ENCODE results near the gene OOSP4B. TPM values are rescaled to one million over a fixed set of nuclear protein-coding genes. Genes with fewer than 3 reads are reported as not detected.

OOSP4B gene
- total and polyA plus RNA-seq, 2 of the 4 experiments (the other 2 are of a cell fraction), result not detected

DNA sequence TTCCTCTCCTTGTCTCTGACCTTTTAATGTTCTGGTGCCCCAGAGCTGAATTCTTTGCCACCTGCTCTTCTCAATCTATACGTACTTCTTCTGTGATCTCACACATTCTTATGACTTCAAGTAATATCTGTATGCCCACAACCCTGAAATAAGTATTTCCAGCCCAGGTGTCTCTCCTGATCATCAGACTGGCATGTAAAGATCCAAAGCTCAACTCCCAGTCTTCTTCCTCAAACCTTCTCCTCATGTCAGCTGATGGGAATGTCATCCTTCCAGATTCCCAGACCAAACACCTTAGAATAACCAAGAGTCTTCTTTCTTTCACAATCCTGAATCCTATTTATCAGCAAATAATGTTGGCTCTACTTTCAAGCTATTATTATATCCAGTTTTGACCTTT, 48.8 kb downstream of the OOSP4B start:
- H3K18ac ChIP-seq (ENCODE audit: low read depth, low read length), result no peak overlapping the region
- H3K4ac ChIP-seq (ENCODE audit: low read depth, low read length), result no peak overlapping the region
- H3K14ac ChIP-seq (replicated peaks; ENCODE audit: low read depth, low read length), result no peak overlapping the region
- in situ Hi-C loops (cut with MboI; ENCODE audit: low sequenced_read_pairs) (no loop called here), intact Hi-C loops (cut with micrococcal nuclease) (no loop called here), dilution Hi-C loops (cut with HindIII; ENCODE audit: low sequenced_read_pairs, unreplicated experiment) (no loop called here)
- no peaks in the 10 kb centered on the region for H3K4me1 ChIP-seq (ENCODE audit: control insufficient read depth, insufficient read depth, low read length)
- H3K9me3 ChIP-seq (ENCODE audit: control insufficient read depth, insufficient read depth, low read length), result 0 out of 2 replicates have a peak, but pooled peaks cover 1% of the 10 kb centered on the region
- H3K4me3 ChIP-seq (ENCODE audit: insufficient read depth, low read depth, low read length), result no peak overlapping the region
- H3K9me1 ChIP-seq (ENCODE audit: insufficient read depth, low read length), result no peaks in the 10 kb centered on the region
- H3K56ac ChIP-seq (ENCODE audit: extremely low read depth, insufficient read depth, low read length), result no peak overlapping the region
- no peak overlapping the region for H4K8ac ChIP-seq (ENCODE audit: low read depth in 2 of 2, low read length in 2 of 2)
- no peak overlapping the region for H2AK5ac ChIP-seq (ENCODE audit: low read depth, low read length)
- H2BK20ac ChIP-seq (ENCODE audit: low read depth, low read length), result no peak overlapping the region
- no TSS peak for BruUV-seq (replicated peaks)
- H2AK9ac ChIP-seq (replicated peaks; ENCODE audit: low read depth, low read length, poor library complexity), result no peak overlapping the region
- TF ChIP-seq, protein P1, sequence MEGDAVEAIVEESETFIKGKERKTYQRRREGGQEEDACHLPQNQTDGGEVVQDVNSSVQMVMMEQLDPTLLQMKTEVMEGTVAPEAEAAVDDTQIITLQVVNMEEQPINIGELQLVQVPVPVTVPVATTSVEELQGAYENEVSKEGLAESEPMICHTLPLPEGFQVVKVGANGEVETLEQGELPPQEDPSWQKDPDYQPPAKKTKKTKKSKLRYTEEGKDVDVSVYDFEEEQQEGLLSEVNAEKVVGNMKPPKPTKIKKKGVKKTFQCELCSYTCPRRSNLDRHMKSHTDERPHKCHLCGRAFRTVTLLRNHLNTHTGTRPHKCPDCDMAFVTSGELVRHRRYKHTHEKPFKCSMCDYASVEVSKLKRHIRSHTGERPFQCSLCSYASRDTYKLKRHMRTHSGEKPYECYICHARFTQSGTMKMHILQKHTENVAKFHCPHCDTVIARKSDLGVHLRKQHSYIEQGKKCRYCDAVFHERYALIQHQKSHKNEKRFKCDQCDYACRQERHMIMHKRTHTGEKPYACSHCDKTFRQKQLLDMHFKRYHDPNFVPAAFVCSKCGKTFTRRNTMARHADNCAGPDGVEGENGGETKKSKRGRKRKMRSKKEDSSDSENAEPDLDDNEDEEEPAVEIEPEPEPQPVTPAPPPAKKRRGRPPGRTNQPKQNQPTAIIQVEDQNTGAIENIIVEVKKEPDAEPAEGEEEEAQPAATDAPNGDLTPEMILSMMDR (conservative IDR thresholded peaks at IDR 0.05; ENCODE audit: low read depth, low read length), result no peak
- TF ChIP-seq FOS (IDR thresholded peaks at IDR 0.05; ENCODE audit: low read depth, low read length) (no peak), MXI1 (IDR thresholded peaks at IDR 0.05; ENCODE audit: borderline replicate concordance, low read depth, low read length) (no peak), MAZ (IDR thresholded peaks at IDR 0.05; ENCODE audit: borderline replicate concordance, low read depth, low read length) (no peak), POLR2A (IDR thresholded peaks at IDR 0.05; ENCODE audit: low read depth, low read length) (no peak), CEBPB (IDR thresholded peaks at IDR 0.05; ENCODE audit: low read depth, low read length) (no peak), CHD1 (IDR thresholded peaks at IDR 0.05; ENCODE audit: low read depth, low read length) (no peak), SMC3 (IDR thresholded peaks at IDR 0.05; ENCODE audit: low read depth, low read length) (no peak)
- TF ChIP-seq, protein P2, sequence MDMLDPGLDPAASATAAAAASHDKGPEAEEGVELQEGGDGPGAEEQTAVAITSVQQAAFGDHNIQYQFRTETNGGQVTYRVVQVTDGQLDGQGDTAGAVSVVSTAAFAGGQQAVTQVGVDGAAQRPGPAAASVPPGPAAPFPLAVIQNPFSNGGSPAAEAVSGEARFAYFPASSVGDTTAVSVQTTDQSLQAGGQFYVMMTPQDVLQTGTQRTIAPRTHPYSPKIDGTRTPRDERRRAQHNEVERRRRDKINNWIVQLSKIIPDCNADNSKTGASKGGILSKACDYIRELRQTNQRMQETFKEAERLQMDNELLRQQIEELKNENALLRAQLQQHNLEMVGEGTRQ (IDR thresholded peaks at IDR 0.05; ENCODE audit: low read depth, low read length), result no peak
- TF ChIP-seq, protein P3, sequence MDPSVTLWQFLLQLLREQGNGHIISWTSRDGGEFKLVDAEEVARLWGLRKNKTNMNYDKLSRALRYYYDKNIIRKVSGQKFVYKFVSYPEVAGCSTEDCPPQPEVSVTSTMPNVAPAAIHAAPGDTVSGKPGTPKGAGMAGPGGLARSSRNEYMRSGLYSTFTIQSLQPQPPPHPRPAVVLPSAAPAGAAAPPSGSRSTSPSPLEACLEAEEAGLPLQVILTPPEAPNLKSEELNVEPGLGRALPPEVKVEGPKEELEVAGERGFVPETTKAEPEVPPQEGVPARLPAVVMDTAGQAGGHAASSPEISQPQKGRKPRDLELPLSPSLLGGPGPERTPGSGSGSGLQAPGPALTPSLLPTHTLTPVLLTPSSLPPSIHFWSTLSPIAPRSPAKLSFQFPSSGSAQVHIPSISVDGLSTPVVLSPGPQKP (IDR thresholded peaks at IDR 0.05; ENCODE audit: borderline replicate concordance, low read depth, low read length), result no peak
- ChIA-PET POLR2A (ENCODE audit: unreplicated experiment) (no interaction called here), CTCF (no interaction called here)
- H3K9ac ChIP-seq (ENCODE audit: low read depth, low read length), result no peak overlapping the region
- DNase-seq, result no peak
- H3K79me1 ChIP-seq (ENCODE audit: low read depth in 1 of 2, low read length in 2 of 2), result no peaks in the 10 kb centered on the region
- H3K23ac ChIP-seq (ENCODE audit: low read depth, low read length), result no peak overlapping the region
- H3K27me3 ChIP-seq (ENCODE audit: control insufficient read depth, insufficient read depth, low read length), result no peaks in the 10 kb centered on the region
- no peak overlapping the region for H3K27ac ChIP-seq (ENCODE audit: insufficient read depth, low read length)
- ATAC-seq (ENCODE audit: low read depth), result no peak
- H2BK5ac ChIP-seq (ENCODE audit: low read depth, low read length, poor library complexity, severe bottlenecking), result no peak overlapping the region
- no peak overlapping the region for H4K5ac ChIP-seq (ENCODE audit: low read depth, low read length)
- no peak overlapping the region for H3K4me2 ChIP-seq (ENCODE audit: low read depth, low read length)
- no peaks in the 10 kb centered on the region for H4K20me1 ChIP-seq (ENCODE audit: insufficient read depth, low read length)
- no peak overlapping the region for H2AFZ ChIP-seq (replicated peaks; ENCODE audit: low read length, poor library complexity)
- no peak overlapping the region for H4K91ac ChIP-seq (ENCODE audit: insufficient read depth, low read depth, low read length)
- WGBS, 2 experiments (ENCODE audit: extremely low coverage in 2 of 2, insufficient read length in 1 of 2), result no CpG with 5 or more reads among the region's 1 CpG
- H2BK120ac ChIP-seq (ENCODE audit: low read depth, low read length), result no peak overlapping the region
- H3K36me3 ChIP-seq (ENCODE audit: control insufficient read depth, insufficient read depth, low read length), result no peaks in the 10 kb centered on the region
- no peak overlapping the region for H2BK15ac ChIP-seq (ENCODE audit: low read depth, low read length)
